ENCODE results near the gene CHAF1A. TPM values are rescaled to one million over a fixed set of nuclear protein-coding genes. Genes with fewer than 3 reads are reported as not detected.

Gene CHAF1A
- total RNA-seq, 3 donors from 2014 or later (not counting 1 experiment from before 2014, with no cell fraction given): 34.4 to 40.8 (median 35.2) TPM

DNA sequence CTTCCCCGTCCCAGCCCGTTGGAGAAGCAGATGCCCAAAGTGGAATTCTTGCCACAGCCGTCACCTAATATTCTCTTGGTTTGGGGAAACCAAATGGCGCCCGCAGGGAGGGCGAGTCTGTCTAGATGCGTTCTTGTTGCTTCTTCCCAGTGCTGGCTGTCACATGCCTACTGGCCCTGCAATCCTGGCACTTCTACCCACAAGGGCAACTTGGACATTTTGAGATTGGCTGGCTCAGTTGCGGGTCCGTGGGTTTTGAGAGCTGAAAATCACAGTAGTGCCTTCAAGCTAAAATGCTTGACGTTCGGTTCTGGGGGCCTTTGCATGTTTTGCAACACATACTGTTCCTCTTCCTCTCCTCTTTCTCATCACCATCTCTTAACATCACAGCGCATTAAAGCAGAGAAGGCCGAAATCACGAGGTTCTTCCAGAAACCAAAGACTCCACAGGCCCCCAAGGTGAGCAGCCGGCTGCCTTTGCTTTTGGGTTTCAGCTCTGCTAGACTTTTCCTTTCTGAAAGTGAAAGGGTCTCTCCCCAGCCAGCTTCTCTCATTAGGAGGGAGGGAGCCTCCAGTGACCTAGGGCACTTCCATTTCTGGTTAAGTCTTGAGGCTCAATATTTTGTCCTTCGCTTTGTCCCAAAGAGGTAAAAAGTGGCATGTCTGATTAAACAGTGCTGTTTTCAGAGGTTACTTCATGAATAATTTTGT lies 21.1 kb downstream of the CHAF1A start:
- Mint-ChIP-seq H3K4me1 (no peaks in the 10 kb centered on the region), H3K27me3 (ENCODE audit: low read depth in 2 of 2) (no peaks in the 10 kb centered on the region), H3K36me3 (no peaks in the 10 kb centered on the region), H3K9me3 (no peaks in the 10 kb centered on the region), H3K27ac (no peak overlapping the region), H3K4me3 (no peak overlapping the region)
- no peaks in the 10 kb centered on the region for H3K27me3 ChIP-seq (ENCODE audit: control insufficient read depth, insufficient read depth, low read length)
- WGBS (ENCODE audit: insufficient coverage): 87% methylated on average over 16 of the region's 16 CpGs
- H3K4me3 ChIP-seq (ENCODE audit: low read length): no peak overlapping the region
- no peak for DNase-seq
- TF ChIP-seq, protein P1, sequence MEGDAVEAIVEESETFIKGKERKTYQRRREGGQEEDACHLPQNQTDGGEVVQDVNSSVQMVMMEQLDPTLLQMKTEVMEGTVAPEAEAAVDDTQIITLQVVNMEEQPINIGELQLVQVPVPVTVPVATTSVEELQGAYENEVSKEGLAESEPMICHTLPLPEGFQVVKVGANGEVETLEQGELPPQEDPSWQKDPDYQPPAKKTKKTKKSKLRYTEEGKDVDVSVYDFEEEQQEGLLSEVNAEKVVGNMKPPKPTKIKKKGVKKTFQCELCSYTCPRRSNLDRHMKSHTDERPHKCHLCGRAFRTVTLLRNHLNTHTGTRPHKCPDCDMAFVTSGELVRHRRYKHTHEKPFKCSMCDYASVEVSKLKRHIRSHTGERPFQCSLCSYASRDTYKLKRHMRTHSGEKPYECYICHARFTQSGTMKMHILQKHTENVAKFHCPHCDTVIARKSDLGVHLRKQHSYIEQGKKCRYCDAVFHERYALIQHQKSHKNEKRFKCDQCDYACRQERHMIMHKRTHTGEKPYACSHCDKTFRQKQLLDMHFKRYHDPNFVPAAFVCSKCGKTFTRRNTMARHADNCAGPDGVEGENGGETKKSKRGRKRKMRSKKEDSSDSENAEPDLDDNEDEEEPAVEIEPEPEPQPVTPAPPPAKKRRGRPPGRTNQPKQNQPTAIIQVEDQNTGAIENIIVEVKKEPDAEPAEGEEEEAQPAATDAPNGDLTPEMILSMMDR (IDR thresholded peaks at IDR 0.05): no peak
- intact Hi-C loops (cut with micrococcal nuclease): no loop called here
- H3K36me3 ChIP-seq (ENCODE audit: control insufficient read depth, insufficient read depth, low read length): peaks cover 13% of the 10 kb centered on the region
- no peak for ATAC-seq
- no peaks in the 10 kb centered on the region for H3K4me1 ChIP-seq (ENCODE audit: control insufficient read depth, insufficient read depth, low read length)
- H3K27ac ChIP-seq (ENCODE audit: low read length): no peak overlapping the region
- no peaks in the 10 kb centered on the region for H3K9me3 ChIP-seq (ENCODE audit: control insufficient read depth, insufficient read depth, low read length)

DNA sequence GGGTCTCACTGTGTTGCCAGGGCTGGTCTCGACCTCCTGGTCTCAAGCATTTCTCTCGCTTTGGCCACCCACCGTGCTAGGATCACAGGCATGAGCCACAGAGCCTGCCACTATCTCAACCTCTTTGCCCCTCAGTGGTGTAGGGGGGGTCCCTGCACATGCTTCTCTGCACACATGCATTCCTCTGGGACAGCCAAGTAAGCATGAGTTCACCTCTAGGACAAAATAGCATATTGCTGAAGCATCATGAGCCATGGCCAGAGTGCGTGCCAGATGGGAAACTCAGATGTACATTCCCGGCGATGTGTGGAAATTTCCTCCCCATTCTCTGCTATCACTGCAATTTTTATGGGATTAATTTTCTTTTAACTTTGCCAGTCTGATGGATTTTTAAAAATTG lies 23.1 kb downstream of the CHAF1A start:
- no peak overlapping the region for H3K4me3 Mint-ChIP-seq
- peaks cover 8% of the 10 kb centered on the region for H3K4me1 ChIP-seq (ENCODE audit: control insufficient read depth, insufficient read depth, low read length)
- intact Hi-C loops (cut with micrococcal nuclease): no loop called here
- no peaks in the 10 kb centered on the region for H3K36me3 Mint-ChIP-seq
- no peak for DNase-seq
- no peaks in the 10 kb centered on the region for H3K27me3 ChIP-seq (ENCODE audit: control insufficient read depth, insufficient read depth, low read length)
- H3K27ac Mint-ChIP-seq: no peak overlapping the region
- no peaks in the 10 kb centered on the region for H3K4me1 Mint-ChIP-seq
- H3K36me3 ChIP-seq (ENCODE audit: control insufficient read depth, insufficient read depth, low read length): peaks cover 17% of the 10 kb centered on the region
- no peaks in the 10 kb centered on the region for H3K9me3 Mint-ChIP-seq
- no peaks in the 10 kb centered on the region for H3K27me3 Mint-ChIP-seq (ENCODE audit: low read depth in 2 of 2)
- no peak overlapping the region for H3K4me3 ChIP-seq (ENCODE audit: low read length)
- H3K9me3 ChIP-seq (ENCODE audit: control insufficient read depth, insufficient read depth, low read length): no peaks in the 10 kb centered on the region
- no peak overlapping the region for H3K27ac ChIP-seq (ENCODE audit: low read length)
- WGBS (ENCODE audit: insufficient coverage): 96% methylated on average over 6 of the region's 6 CpGs
- TF ChIP-seq, protein P1 (IDR thresholded peaks at IDR 0.05): no peak
- no peak for ATAC-seq

DNA sequence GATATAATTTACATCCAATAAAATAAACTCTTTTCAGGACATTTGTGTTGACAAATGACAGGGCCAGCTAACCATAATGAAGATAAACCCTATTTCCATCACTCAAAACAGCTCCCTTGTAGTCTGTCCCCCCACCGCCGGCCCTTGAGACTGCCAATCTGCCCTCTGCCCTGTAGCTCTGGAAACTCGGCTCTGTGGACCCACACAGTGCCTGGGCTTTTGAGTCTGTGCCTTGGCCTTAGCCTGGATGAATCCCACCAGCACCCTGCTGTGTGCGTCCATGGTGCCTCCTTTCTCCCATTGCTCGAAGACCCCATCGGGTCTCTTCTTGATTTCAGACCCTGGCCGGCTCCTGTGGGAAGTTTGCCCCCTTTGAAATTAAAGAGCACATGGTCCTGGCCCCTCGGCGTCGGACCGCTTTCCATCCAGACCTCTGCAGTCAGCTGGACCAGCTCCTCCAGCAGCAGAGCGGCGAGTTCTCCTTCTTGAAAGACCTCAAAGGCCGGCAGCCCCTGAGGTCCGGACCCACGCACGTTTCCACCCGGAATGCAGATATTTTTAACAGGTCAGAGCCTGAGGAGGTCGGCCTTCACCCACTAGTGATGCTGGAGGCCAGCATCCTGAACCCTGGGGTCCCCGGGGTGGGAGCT lies 26.0 kb downstream of the CHAF1A start:
- TF ChIP-seq, protein P1 (IDR thresholded peaks at IDR 0.05): no peak
- Mint-ChIP-seq H3K27ac (no peak overlapping the region), H3K4me1 (peaks cover 0 to 4% of the 10 kb centered on the region in 2 donors), H3K27me3 (ENCODE audit: low read depth in 2 of 2) (no peaks in the 10 kb centered on the region), H3K36me3 (no peaks in the 10 kb centered on the region), H3K4me3 (no peak overlapping the region), H3K9me3 (no peaks in the 10 kb centered on the region)
- Histone ChIP-seq H3K4me1 (ENCODE audit: control insufficient read depth, insufficient read depth, low read length) (peaks cover 26% of the 10 kb centered on the region), H3K4me3 (ENCODE audit: low read length) (no peak overlapping the region), H3K36me3 (ENCODE audit: control insufficient read depth, insufficient read depth, low read length) (peaks cover 20% of the 10 kb centered on the region), H3K9me3 (ENCODE audit: control insufficient read depth, insufficient read depth, low read length) (no peaks in the 10 kb centered on the region), H3K27me3 (ENCODE audit: control insufficient read depth, insufficient read depth, low read length) (no peaks in the 10 kb centered on the region), H3K27ac (ENCODE audit: low read length) (no peak overlapping the region)
- intact Hi-C loops (cut with micrococcal nuclease): no loop called here
- ATAC-seq: no peak
- 97% methylated on average over 20 of the region's 20 CpGs for WGBS (ENCODE audit: insufficient coverage)
- no peak for DNase-seq

Measured in natural killer cell (primary cell).